ENCODE measurements around the gene CPA1. TPM values are rescaled to one million over a fixed set of nuclear protein-coding genes. Genes with fewer than 3 reads are reported as not detected.

Gene CPA1
- total RNA-seq, 1 experiment from 2014 or later: not detected

DNA sequence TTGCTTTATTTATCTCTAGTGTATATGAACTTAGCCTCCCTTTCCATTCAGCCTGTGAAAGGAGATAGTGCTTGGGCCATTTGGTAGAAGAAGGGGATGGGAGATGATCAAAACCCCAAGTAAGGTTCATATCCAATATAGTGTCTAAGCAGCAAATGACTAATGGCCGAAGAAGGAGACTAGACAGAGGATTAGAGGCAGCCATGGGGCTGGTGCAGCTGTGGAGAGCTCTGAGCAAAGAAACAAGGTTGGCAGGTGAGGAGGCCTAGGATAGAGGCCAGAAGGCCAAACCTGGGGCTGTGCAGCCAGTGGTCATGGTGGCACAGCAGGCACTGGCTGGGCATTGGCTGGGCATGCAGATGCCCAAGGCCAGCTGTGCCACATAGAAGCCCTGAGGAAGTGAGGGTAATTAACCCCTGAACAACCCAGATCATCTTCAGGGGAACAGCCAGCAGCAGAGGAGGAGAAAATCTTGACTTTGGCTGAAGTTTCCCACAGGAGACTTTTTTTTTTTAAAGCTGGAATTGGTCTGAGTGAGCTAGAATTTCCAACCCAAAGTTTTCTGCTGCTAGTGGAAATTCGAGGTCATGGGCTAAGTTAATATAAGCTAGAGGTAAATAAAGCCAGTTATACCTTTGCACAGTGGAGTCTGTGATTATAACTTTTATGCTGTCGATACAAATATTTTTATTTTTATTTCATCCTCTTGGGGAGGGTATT lies 10.3 kb upstream of the CPA1 start:
- ChIA-PET POLR2A (ENCODE audit: unreplicated experiment) (no interaction called here), CTCF (no interaction called here)
- Histone ChIP-seq H3K4me2 (no peak overlapping the region), H3F3A (ENCODE audit: insufficient read depth, low read depth) (peaks cover 6% of the 10 kb centered on the region; the same call in 1 of the 2 replicates), H3K4me1 (replicated peaks; ENCODE audit: insufficient read depth) (peaks cover 29% of the 10 kb centered on the region), H3K9me2 (ENCODE audit: insufficient read depth) (no peaks in the 10 kb centered on the region), H2AFZ (no peak overlapping the region), H3K4me3 (no peak overlapping the region), H3K27ac (no peak overlapping the region), H3K36me3 (ENCODE audit: low read depth) (no peaks in the 10 kb centered on the region), H3K9me3 (ENCODE audit: insufficient read depth, low read depth) (no peaks in the 10 kb centered on the region), H3K27me3 (ENCODE audit: insufficient read depth, low read depth) (no peaks in the 10 kb centered on the region), H4K20me1 (ENCODE audit: insufficient read depth) (no peaks in the 10 kb centered on the region), H3K79me2 (ENCODE audit: low read depth) (no peaks in the 10 kb centered on the region)
- no peak for DNase-seq
- no TSS peak for BruUV-seq (replicated peaks)
- intact Hi-C loops (cut with micrococcal nuclease; ENCODE audit: unreplicated experiment): no loop called here
- TF ChIP-seq, protein P1, sequence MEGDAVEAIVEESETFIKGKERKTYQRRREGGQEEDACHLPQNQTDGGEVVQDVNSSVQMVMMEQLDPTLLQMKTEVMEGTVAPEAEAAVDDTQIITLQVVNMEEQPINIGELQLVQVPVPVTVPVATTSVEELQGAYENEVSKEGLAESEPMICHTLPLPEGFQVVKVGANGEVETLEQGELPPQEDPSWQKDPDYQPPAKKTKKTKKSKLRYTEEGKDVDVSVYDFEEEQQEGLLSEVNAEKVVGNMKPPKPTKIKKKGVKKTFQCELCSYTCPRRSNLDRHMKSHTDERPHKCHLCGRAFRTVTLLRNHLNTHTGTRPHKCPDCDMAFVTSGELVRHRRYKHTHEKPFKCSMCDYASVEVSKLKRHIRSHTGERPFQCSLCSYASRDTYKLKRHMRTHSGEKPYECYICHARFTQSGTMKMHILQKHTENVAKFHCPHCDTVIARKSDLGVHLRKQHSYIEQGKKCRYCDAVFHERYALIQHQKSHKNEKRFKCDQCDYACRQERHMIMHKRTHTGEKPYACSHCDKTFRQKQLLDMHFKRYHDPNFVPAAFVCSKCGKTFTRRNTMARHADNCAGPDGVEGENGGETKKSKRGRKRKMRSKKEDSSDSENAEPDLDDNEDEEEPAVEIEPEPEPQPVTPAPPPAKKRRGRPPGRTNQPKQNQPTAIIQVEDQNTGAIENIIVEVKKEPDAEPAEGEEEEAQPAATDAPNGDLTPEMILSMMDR (conservative IDR thresholded peaks at IDR 0.05): no peak
- no peak for TF ChIP-seq EZH2 (IDR thresholded peaks at IDR 0.05; ENCODE audit: low read depth)

DNA sequence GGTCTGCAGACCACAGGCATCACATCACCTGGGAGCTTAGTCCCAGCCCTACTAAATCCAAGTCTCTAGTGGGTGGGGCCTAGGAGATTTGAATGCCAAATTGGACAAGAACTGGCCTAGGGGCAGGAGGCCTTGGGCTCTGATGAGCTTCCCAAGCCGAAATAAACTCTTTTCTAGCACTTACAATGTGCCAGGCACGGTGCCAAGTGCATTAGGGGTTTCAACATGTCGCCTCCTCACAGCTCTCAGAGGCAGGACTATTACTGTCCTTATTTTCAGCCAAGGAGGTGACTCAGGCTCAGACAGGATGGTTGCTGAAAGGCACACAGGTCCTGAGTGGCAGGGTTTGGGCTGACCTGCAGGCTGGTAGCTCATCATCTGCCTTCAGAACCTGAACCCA lies 9.2 kb upstream of the CPA1 start:
- POLR2A ChIA-PET (ENCODE audit: unreplicated experiment): interaction anchor here (0.7 kb wide), 1 partner anchor 1291 kb away, joined by 5 read pairs; no protein-coding TSS in a partner anchor
- no TSS peak for BruUV-seq (replicated peaks)

DNA sequence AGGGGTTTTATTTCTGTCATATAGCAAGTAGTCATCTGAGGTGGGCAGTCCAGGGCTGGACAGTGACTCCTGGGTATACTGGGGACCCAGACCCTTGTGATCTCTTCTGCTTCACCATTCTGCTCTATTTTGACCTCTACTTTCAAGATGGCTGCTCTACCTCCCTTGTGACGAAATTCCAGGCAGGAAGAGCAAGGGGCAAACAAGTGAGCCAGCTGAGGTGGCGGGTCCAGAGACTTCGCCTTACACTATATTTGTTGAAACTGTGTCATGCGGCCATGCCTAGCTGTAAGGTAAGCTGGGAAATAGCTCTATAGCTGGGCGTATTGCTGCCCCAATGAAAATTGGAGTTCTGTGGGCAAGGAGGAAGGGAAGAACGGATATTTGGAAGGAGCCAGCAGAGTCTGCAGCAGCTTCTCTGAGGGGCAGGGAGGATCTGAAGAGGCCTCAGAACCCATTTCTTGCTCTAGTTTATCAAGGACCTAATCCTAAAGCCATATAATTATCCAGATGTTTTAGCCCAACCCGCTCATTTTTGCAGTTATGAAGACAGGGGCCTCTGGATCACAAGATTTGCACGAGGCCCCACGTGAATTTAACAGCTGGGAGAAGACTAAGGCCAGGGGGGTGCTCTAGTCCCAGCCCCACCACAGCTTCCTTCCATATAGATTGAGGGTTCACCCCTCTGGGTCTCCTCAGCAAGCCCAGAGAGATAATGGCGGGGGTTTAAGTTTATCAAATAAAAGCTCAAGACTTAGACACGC lies 7.7 kb upstream of the CPA1 start:
- no peak overlapping the region for H3K27ac ChIP-seq
- no peaks in the 10 kb centered on the region for H3K36me3 ChIP-seq (ENCODE audit: low read depth)
- BruUV-seq (replicated peaks): no TSS peak
- H3K27me3 ChIP-seq (ENCODE audit: insufficient read depth, low read depth): no peaks in the 10 kb centered on the region
- POLR2A ChIA-PET (ENCODE audit: unreplicated experiment): interaction anchor here (0.7 kb wide), 1 partner anchor 88 kb away, joined by 5 read pairs; no protein-coding TSS in a partner anchor
- H3K4me2 ChIP-seq: no peak overlapping the region
- TF ChIP-seq, protein P1 (conservative IDR thresholded peaks at IDR 0.05): no peak
- no peak for TF ChIP-seq EZH2 (IDR thresholded peaks at IDR 0.05; ENCODE audit: low read depth)
- DNase-seq: no peak
- H3K9me3 ChIP-seq (ENCODE audit: insufficient read depth, low read depth): no peaks in the 10 kb centered on the region
- CTCF ChIA-PET: interaction anchor here (0.7 kb wide), 1 partner anchor 22 kb away, joined by 3 read pairs; no protein-coding TSS in a partner anchor
- peaks cover 6% of the 10 kb centered on the region; the same call in 1 of the 2 replicates for H3F3A ChIP-seq (ENCODE audit: insufficient read depth, low read depth)
- no peaks in the 10 kb centered on the region for H4K20me1 ChIP-seq (ENCODE audit: insufficient read depth)
- H2AFZ ChIP-seq: no peak overlapping the region
- H3K79me2 ChIP-seq (ENCODE audit: low read depth): no peaks in the 10 kb centered on the region
- H3K9me2 ChIP-seq (ENCODE audit: insufficient read depth): no peaks in the 10 kb centered on the region
- intact Hi-C loops (cut with micrococcal nuclease; ENCODE audit: unreplicated experiment): no loop called here
- peaks cover 13% of the 10 kb centered on the region for H3K4me1 ChIP-seq (replicated peaks; ENCODE audit: insufficient read depth)
- H3K4me3 ChIP-seq: no peak overlapping the region

More for the DNA sequence above, 9.2 kb upstream of the CPA1 start:
- no peak for DNase-seq
- Histone ChIP-seq H3K4me2 (no peak overlapping the region), H4K20me1 (ENCODE audit: insufficient read depth) (no peaks in the 10 kb centered on the region), H3K9me3 (ENCODE audit: insufficient read depth, low read depth) (no peaks in the 10 kb centered on the region), H2AFZ (no peak overlapping the region), H3F3A (ENCODE audit: insufficient read depth, low read depth) (peaks cover 6% of the 10 kb centered on the region; the same call in 1 of the 2 replicates), H3K27ac (no peak overlapping the region), H3K27me3 (ENCODE audit: insufficient read depth, low read depth) (no peaks in the 10 kb centered on the region), H3K9me2 (ENCODE audit: insufficient read depth) (no peaks in the 10 kb centered on the region), H3K4me3 (no peak overlapping the region), H3K79me2 (ENCODE audit: low read depth) (no peaks in the 10 kb centered on the region), H3K36me3 (ENCODE audit: low read depth) (no peaks in the 10 kb centered on the region), H3K4me1 (replicated peaks; ENCODE audit: insufficient read depth) (peaks cover 21% of the 10 kb centered on the region)
- TF ChIP-seq EZH2 (IDR thresholded peaks at IDR 0.05; ENCODE audit: low read depth): no peak
- TF ChIP-seq, protein P1 (conservative IDR thresholded peaks at IDR 0.05): no peak
- intact Hi-C loops (cut with micrococcal nuclease; ENCODE audit: unreplicated experiment): no loop called here
- CTCF ChIA-PET: no interaction called here

Measured in PC-9 (cell line).